Psoas muscle (tissue), 8 donors: ENCODE data around the gene EXOC3L4. TPM values are rescaled to one million over a fixed set of nuclear protein-coding genes. Genes with fewer than 3 reads are reported as not detected.

Experiments
- ATAC-seq, 4 donors: fragments of 200-7000 bp; cut with Tn5 transposase; one replicate each; pipeline ENCODE4 v1.9.1; 2020; ENCODE audit warnings: moderate library complexity in 3 of 4, mild to moderate bottlenecking in 2 of 4
- DNase-seq, 2 donors: peaks; one replicate each; pipeline ENCODE4 v3.0.0-alpha.2; 2020
- H3K27ac ChIP-seq: fragments of 200-600 bp; one replicate; pipeline ENCODE4 v1.8.0; 2022
- H3K27me3 ChIP-seq, 3 donors: fragments of 200-600 bp in 1 of 3; one replicate each; pipeline versions ENCODE4 v1.6.1 to v1.8.0; 2013 to 2022; ENCODE audit warnings: low read length in 2 of 3, mild to moderate bottlenecking in 2 of 3, moderate library complexity in 1 of 3; ENCODE audit not compliant: insufficient read depth in 3 of 3
- H3K36me3 ChIP-seq, 2 donors: fragments of 200-600 bp in 1 of 2; one replicate each; pipeline versions ENCODE4 v1.6.1 to v1.8.0; 2013 to 2022; ENCODE audit warnings: low read depth in 1 of 2, mild to moderate bottlenecking in 1 of 2, moderate library complexity in 1 of 2; ENCODE audit not compliant: insufficient read depth in 1 of 2
- H3K4me1 ChIP-seq: fragments of 200-600 bp; one replicate; pipeline ENCODE4 v1.8.0; 2022
- H3K4me3 ChIP-seq: fragments of 200-600 bp; one replicate; pipeline ENCODE4 v1.8.0; 2022; ENCODE audit warnings: mild to moderate bottlenecking
- H3K9me3 ChIP-seq: fragments of 200-600 bp; one replicate; pipeline ENCODE4 v1.8.0; 2022
- WGBS, 3 donors: extraction: QIAGEN DNeasy Blood & Tissue Kit; methylation state at CpG; one replicate each; pipeline versions ENCODE4 v1.1.6 to v1.1.7; 2013; 5-methylcytosine and 5-hydroxymethylcytosine counted together
- intact Hi-C, 2 donors: fragments of 100-400 bp; cut with DNase I; formaldehyde crosslinking; loops; one replicate each; pipeline versions ENCODE4 v1.11.0 to v1.14.2; 2022
- polyA plus RNA-seq, 3 donors: library from polyadenylated mRNA; stranded (reverse); fragments of 200-250 nt; gene quantifications; one replicate each; pipeline ENCODE4 v1.2.3, GENCODE V29; 2013
- total RNA-seq, 4 donors: library from RNA; stranded (reverse); fragmentation: NEBNext Ultra II Directional in 2 of 4; extraction: Animal tissue kit (Norgen Biotek cat#: 25700) in 2 of 4; gene quantifications; one replicate each; pipeline versions ENCODE4 v1.2.1 to v1.2.4, GENCODE V29; 2021 to 2023
- TF ChIP-seq, protein P1 (sequence below): fragments of 200-600 bp; IDR thresholded peaks from one replicate; pipeline ENCODE4 v1.8.0; 2022; ENCODE audit warnings: antibody characterized with exemption
- donor health status: healthy with polysubstance abuse.
- donor health status: DM: no; HTN: no; CAD: no; lungs with moderate emphysema.
- donor health status: Bipolar disorder and iron deficiency.
- donor health status: healthy.
- donor health status: DM: yes; HTN: yes; CAD: no.
- donor health status: DM: no; HTN: no; CAD: no.
- donor health status: DM: no; HTN: no; CAD: no.
- donor health status: DM: yes; HTN: yes; CAD: no.

Gene EXOC3L4
- total and polyA plus RNA-seq, 7 donors = 0.12 to 0.33 (median 0.27) TPM; not detected in 3

DNA sequence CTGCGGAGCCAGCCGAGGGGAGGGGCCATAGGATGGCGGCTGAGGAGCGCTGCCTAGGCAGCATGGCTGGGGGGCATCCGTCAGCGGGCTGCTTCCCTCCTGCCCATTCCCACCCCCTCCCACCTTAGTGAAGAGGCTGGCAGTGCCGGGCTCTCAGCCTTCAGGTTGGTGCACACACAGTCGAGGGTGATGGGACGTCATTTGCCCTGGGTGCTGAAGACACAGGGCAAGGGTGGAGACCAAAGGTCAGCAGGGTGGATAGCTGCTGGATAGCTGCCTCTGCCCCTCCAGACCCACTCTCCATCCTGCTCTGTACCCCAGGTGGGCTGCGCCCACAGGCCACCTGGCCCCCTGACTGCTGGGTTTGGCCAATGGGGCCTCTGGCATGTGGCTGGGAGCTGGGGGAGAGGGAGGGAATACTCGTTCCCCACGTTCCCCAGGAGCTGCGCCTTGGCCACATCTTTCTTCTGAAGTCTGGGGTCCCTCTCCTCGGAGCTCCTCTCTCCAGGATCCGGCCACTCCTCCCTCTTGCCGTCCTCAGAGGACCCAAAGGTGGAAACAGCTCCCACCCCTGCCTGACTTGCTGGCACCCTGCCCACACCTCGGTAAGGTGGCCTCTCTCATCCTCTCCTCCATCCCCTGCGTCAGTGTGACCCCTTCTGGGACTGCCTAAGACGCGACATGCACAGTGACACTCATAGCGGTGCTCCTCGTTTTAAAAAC is 26.0 kb upstream of the EXOC3L4 start:
- Histone ChIP-seq H3K4me3 (no peak overlapping the region), H3K4me1 (no peaks in the 10 kb centered on the region), H3K9me3 (no peaks in the 10 kb centered on the region), H3K27ac (no peak overlapping the region), H3K27me3 (no peaks in the 10 kb centered on the region), H3K36me3 (no peaks in the 10 kb centered on the region)
- ATAC-seq (no peak), DNase-seq (no peak)
- 68 to 72% (median 72%) methylated on average over 17 to 22 of the region's 22 CpGs for WGBS, 3 donors
- TF ChIP-seq, protein P1, sequence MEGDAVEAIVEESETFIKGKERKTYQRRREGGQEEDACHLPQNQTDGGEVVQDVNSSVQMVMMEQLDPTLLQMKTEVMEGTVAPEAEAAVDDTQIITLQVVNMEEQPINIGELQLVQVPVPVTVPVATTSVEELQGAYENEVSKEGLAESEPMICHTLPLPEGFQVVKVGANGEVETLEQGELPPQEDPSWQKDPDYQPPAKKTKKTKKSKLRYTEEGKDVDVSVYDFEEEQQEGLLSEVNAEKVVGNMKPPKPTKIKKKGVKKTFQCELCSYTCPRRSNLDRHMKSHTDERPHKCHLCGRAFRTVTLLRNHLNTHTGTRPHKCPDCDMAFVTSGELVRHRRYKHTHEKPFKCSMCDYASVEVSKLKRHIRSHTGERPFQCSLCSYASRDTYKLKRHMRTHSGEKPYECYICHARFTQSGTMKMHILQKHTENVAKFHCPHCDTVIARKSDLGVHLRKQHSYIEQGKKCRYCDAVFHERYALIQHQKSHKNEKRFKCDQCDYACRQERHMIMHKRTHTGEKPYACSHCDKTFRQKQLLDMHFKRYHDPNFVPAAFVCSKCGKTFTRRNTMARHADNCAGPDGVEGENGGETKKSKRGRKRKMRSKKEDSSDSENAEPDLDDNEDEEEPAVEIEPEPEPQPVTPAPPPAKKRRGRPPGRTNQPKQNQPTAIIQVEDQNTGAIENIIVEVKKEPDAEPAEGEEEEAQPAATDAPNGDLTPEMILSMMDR = no peak
- intact Hi-C loops = no loop called here

DNA sequence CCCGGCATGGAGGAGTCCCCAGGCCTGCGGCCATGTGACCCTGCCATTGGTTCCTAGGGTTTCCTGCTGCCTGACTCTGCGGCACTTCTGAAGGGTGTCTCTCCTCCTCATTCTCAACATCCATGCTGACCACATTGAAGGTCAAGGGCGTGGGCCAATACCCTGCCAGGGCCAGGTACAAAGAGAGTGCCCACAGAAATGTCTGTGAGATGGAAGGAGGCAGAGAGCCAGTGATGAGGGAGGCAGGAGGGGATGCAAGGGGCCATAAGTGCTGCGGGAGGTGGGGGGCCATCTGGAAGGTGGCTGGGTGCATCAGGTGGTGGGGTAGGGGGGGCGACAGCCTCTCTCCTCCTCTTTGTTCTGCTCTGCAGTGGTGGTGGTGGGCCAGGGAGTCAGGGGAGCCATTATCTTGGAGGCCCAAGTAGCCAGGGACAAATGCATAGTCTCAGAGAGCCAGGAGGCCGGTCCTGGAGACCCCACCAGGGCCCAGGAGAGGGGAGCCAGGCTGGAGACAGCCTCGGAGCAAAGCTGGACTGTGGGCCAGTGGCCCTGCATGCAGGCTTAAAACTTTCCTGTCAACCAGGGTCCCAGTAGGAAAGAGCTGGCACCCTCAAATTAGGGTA is 24.2 kb upstream of the EXOC3L4 start:
- peak in 1 of 2 donors; percentile 43 for DNase-seq
- 82 to 86% (median 83%) methylated on average over 8 of the region's 8 CpGs for WGBS, 3 donors
- H3K9me3 ChIP-seq = no peaks in the 10 kb centered on the region
- no peaks in the 10 kb centered on the region for H3K36me3 ChIP-seq
- intact Hi-C loops = loop anchor here in 1 of 2 donors (10.0 kb wide), 1 partner anchor 376 kb away; no protein-coding TSS in a partner anchor
- no peaks in the 10 kb centered on the region for H3K4me1 ChIP-seq
- no peaks in the 10 kb centered on the region for H3K27me3 ChIP-seq
- no peak overlapping the region for H3K4me3 ChIP-seq
- no peak for ATAC-seq
- no peak overlapping the region for H3K27ac ChIP-seq
- TF ChIP-seq, protein P1 = no peak

DNA sequence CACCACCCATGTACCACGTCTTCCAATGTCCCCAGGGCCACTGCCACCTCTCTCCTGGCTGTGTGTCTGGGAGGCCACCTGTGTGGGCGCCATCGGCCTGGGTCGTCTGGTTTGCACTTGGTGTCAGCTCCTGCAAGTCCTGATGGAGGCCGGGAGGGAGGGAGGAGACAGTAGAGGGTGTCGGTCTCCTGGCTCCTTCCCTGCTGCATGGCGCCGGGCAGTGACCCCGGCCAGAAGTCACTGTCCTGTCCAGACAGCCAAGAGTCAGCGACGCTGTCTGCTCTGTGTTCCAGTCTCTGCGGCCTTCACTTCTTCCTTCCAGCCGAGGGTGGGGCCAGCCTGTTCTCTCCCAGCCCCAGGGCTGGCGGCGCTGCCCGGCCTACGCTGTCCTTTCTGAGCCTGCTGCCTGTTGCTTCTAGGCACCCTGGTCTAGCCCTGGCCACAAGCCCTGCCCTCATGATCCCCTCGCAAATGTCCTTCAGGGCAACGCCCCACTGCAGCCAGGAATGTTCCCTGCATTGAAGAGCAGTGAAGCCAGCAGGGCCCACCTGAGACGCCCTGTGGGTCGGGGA is 23.5 kb upstream of the EXOC3L4 start:
- no peaks in the 10 kb centered on the region for H3K9me3 ChIP-seq
- 73 to 81% (median 80%) methylated on average over 21 of the region's 21 CpGs for WGBS, 3 donors
- no peaks in the 10 kb centered on the region for H3K36me3 ChIP-seq
- intact Hi-C loops = loop anchor here in 1 of 2 donors (10.0 kb wide), 1 partner anchor 376 kb away; no protein-coding TSS in a partner anchor
- H3K27me3 ChIP-seq = no peaks in the 10 kb centered on the region
- TF ChIP-seq, protein P1 = no peak
- ATAC-seq (no peak), DNase-seq (peak in 1 of 2 donors; percentile 39)
- no peaks in the 10 kb centered on the region for H3K4me1 ChIP-seq
- H3K4me3 ChIP-seq = no peak overlapping the region
- no peak overlapping the region for H3K27ac ChIP-seq

DNA sequence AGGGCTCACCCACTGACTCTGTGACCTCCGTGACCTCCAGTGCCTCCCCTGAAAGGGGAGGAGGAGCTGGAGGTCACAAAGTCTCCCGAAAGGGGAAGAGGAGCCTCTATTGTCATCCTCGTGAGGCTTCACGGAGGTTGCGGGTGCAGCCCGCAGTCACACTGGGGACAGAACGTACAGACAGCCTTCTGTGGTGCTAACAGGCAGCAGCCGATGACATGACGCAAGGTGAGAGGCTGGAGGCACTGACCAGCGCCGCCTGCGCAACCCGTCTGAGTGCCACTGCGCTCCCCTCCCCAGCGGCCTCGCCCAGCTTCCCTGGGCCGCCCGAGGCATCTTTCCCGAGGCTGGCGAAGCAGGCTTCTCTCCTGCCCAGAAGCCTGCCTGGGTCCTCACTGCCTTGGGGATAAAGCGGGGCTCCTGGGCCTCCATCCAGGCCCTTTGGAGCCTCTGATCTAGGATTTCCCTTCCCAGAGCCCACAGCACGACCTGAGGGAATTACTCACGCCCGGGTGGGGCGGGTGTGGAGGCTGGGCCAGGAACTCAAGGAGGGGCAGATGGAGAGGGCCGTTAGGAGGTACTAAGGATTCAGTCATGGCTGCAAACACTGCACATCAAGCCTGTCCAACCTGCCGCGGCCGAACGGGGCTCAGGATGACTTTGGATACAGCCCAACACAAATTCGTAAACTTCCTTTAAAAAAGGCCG is 22.8 kb upstream of the EXOC3L4 start:
- H3K27me3 ChIP-seq = no peaks in the 10 kb centered on the region
- WGBS, 3 donors = 73 to 79% (median 75%) methylated on average over 32 of the region's 32 CpGs
- no peak overlapping the region for H3K4me3 ChIP-seq
- no peak for DNase-seq
- H3K4me1 ChIP-seq = no peaks in the 10 kb centered on the region
- H3K27ac ChIP-seq = no peak overlapping the region
- H3K9me3 ChIP-seq = no peaks in the 10 kb centered on the region
- intact Hi-C loops = loop anchor here in 1 of 2 donors (10.0 kb wide), 1 partner anchor 377 kb away; no protein-coding TSS in a partner anchor
- no peak for ATAC-seq
- no peaks in the 10 kb centered on the region for H3K36me3 ChIP-seq
- TF ChIP-seq, protein P1 = no peak
